ENCODE measurements around the gene MYL11.

DNA sequence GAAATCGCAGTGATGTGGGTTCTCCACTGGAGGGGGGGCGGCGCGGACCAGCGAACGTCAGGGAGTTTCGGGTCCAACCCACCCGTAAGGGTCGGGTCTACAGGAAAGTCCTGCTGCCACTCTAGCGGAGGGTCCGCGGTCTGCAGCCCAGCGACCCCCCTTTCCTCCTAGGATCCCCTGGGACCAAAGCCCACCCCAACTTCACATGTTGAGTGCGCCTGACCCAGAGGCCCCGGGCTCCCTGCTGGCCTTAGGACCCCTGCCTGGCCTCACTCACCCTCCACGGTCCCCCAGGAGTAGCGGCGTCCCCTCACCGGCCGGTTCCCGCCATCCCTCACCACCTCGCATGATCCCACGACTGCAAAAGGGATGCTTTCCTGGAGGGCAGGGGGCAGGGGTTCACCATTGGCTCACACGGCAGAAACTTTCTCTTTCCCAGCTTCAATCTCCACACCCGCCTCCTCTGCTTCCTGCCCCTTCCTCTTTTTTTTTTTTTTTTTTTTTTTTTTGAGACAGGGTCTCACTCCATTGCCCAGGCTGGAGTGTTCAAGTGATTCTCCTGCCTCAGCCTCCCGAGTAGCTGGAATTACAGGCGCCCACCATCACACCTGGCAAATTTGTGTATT, 4.7 kb downstream of the MYL11 start:
- TF ChIP-seq POLR2AphosphoS5 (IDR thresholded peaks at IDR 0.05; ENCODE audit: low read depth, low read length) (no peak), FOSL2 (IDR thresholded peaks at IDR 0.05; ENCODE audit: borderline replicate concordance, low read depth) (no peak), TCF12 (IDR thresholded peaks at IDR 0.05) (no peak), JUND (IDR thresholded peaks at IDR 0.05) (no peak), NFIC (IDR thresholded peaks at IDR 0.05; ENCODE audit: borderline replicate concordance) (no peak), RCOR1 (IDR thresholded peaks at IDR 0.05; ENCODE audit: low read length) (no peak), NRF1 (IDR thresholded peaks at IDR 0.05; ENCODE audit: low read depth, low read length) (no peak)
- TF ChIP-seq, protein P1, sequence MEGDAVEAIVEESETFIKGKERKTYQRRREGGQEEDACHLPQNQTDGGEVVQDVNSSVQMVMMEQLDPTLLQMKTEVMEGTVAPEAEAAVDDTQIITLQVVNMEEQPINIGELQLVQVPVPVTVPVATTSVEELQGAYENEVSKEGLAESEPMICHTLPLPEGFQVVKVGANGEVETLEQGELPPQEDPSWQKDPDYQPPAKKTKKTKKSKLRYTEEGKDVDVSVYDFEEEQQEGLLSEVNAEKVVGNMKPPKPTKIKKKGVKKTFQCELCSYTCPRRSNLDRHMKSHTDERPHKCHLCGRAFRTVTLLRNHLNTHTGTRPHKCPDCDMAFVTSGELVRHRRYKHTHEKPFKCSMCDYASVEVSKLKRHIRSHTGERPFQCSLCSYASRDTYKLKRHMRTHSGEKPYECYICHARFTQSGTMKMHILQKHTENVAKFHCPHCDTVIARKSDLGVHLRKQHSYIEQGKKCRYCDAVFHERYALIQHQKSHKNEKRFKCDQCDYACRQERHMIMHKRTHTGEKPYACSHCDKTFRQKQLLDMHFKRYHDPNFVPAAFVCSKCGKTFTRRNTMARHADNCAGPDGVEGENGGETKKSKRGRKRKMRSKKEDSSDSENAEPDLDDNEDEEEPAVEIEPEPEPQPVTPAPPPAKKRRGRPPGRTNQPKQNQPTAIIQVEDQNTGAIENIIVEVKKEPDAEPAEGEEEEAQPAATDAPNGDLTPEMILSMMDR (IDR thresholded peaks at IDR 0.05) = no peak; the same call in 1 of the 2 replicates
- TF ChIP-seq, protein P2, sequence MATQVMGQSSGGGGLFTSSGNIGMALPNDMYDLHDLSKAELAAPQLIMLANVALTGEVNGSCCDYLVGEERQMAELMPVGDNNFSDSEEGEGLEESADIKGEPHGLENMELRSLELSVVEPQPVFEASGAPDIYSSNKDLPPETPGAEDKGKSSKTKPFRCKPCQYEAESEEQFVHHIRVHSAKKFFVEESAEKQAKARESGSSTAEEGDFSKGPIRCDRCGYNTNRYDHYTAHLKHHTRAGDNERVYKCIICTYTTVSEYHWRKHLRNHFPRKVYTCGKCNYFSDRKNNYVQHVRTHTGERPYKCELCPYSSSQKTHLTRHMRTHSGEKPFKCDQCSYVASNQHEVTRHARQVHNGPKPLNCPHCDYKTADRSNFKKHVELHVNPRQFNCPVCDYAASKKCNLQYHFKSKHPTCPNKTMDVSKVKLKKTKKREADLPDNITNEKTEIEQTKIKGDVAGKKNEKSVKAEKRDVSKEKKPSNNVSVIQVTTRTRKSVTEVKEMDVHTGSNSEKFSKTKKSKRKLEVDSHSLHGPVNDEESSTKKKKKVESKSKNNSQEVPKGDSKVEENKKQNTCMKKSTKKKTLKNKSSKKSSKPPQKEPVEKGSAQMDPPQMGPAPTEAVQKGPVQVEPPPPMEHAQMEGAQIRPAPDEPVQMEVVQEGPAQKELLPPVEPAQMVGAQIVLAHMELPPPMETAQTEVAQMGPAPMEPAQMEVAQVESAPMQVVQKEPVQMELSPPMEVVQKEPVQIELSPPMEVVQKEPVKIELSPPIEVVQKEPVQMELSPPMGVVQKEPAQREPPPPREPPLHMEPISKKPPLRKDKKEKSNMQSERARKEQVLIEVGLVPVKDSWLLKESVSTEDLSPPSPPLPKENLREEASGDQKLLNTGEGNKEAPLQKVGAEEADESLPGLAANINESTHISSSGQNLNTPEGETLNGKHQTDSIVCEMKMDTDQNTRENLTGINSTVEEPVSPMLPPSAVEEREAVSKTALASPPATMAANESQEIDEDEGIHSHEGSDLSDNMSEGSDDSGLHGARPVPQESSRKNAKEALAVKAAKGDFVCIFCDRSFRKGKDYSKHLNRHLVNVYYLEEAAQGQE (IDR thresholded peaks at IDR 0.05; ENCODE audit: low read depth, low read length) = no peak
- TF ChIP-seq, protein P3, sequence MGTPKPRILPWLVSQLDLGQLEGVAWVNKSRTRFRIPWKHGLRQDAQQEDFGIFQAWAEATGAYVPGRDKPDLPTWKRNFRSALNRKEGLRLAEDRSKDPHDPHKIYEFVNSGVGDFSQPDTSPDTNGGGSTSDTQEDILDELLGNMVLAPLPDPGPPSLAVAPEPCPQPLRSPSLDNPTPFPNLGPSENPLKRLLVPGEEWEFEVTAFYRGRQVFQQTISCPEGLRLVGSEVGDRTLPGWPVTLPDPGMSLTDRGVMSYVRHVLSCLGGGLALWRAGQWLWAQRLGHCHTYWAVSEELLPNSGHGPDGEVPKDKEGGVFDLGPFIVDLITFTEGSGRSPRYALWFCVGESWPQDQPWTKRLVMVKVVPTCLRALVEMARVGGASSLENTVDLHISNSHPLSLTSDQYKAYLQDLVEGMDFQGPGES (IDR thresholded peaks at IDR 0.05; ENCODE audit: low read depth, low read length) = no peak

Data from SK-N-SH (cell line).